GM19238 (cell line): ENCODE measurements around the gene AHDC1.
"Not testable (repeated sequence)": the region's sequence is repeated elsewhere in the genome, so short reads cannot be mapped to it uniquely, and the experiment has no call there.

Experiments
- DNase-seq: peaks from one replicate; pipeline ENCODE4 v3.0.0; 2011; ENCODE audit warnings: low spot score; ENCODE audit not compliant: insufficient read length

AHDC1 gene

GRCh38 chr1:27603681-27604578 is at the start of gene AHDC1:
AHDC1 (minus strand) TSS chr1:27604144; CDS start chr1:27552115, 52,029 bp downstream.
- peak; percentile 97 for DNase-seq

DNA sequence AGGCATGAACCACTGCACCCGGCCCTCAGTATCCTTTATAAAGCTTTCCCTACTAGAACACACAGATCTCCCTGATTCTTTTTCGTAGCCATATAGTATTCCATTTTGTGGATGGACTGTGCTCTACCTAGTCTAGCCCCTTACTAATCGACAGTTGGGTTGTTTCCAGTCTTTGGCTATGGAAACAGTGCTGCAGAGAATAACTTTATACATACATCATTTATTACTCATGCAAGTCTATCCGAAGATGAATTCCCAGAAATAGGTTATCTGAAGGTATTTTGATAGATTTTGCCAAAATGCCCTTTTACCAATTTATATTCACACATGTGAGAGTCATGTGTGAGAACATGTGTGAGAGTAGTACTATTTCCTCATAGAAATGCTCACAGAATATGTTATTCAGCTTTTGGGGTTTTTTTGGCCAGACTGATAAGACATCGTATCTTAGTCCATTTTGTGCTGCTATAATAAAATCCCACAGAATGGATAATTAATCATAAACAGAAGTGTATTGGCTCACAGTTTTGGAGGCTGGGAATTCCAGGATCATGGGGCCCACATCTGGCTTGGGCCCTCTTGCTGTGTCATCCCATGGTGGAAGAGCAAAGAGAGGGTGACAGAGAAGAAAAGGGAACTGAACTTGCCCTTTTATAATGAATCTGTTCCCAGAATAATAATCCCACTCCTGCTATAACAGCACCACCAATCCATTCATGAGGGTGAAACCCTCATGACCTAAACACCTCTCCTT is 48.3 kb upstream of the AHDC1 start:
- no peak for DNase-seq

- DNase-seq: no peak
Measured at GRCh38 chr1:27650539-27651175, 46.7 kb upstream of the AHDC1 start.

GRCh38 chr1:27650171-27650538 is 46.2 kb upstream of the AHDC1 start:
- no peak for DNase-seq

- no peak for DNase-seq
Measured at GRCh38 chr1:27649306-27649635, 45.3 kb upstream of the AHDC1 start.

DNA sequence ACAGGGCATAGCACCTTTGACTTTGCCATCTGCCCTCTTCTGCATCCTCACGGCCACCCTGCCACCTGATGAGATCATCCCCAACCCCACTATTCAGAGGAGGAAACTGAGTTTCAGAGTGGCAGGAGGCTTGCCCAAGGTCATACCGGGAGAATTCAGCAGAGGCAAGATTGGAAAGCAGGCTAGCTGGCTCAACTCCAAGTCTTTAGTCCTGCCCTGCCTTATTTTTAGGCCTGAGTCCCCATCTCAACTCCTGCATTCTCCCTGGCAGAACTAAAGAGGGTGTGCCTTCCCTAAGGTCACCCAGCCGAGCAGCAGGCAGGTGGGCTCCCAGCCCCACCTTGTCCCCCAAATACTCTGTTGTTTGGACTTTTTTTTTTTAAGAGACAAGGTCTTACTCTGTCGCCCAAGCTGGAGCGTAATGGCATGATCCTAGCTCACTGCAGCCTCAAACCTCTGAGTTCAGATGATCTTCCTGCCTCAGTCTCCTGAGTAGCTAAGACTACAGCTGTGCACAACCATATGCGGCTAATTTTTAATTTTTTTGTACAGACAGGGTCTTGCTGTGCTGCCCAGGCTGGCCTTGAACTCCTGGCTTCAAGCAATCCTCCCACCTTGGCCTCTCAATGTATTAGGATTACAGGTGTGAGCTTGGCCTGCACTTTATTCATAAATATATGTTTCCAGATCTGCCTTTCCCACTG is 44.8 kb upstream of the AHDC1 start:
- no peak for DNase-seq

GRCh38 chr1:27647328-27647727 is 43.4 kb upstream of the AHDC1 start:
- DNase-seq: no peak

DNA sequence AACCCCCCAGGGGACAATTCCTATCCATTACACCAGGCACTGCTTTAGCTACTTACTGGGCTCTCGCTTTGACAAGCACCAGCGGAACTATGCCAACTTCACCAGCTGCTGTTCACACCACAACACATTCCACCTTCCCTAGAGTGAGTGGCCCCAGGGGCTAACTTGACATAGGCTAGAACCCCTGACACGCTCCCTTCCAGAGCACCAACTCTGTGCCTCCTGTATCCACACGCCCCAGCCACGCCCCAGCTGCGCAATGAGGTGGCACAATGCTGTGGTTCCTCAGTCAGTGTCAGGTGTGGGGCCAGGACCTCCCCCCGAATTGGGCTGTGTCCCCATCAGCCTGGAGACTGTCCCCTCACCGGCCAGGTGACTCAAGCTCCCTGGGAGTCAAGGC is 42.7 kb upstream of the AHDC1 start:
- no peak for DNase-seq

DNA sequence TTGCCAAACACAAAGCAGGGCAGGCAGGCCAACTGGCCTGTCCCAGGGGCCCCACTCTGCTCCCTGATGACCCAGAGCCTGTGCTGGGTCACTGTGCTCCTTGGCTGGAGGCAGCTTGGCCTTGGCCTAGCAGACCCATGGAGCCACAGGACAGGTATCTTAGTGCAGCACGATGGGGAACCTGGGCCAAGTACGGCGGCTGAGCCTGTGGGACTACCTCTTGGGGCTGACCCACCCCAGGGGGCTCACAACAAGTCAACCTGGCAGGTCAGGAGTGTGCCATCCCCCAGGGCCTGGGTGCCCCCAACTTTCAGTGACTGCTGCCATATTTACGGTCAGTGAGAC is 41.1 kb upstream of the AHDC1 start:
- DNase-seq: no peak

GRCh38 chr1:27644369-27645070 is 40.6 kb upstream of the AHDC1 start:
- DNase-seq: no peak

GRCh38 chr1:27643600-27644368 is 39.8 kb upstream of the AHDC1 start:
- DNase-seq: peak; percentile 65

GRCh38 chr1:27640514-27640913 is 36.6 kb upstream of the AHDC1 start:
- DNase-seq: not testable (repeated sequence)

GRCh38 chr1:27638805-27639204 is 34.9 kb upstream of the AHDC1 start:
- no peak for DNase-seq

DNA sequence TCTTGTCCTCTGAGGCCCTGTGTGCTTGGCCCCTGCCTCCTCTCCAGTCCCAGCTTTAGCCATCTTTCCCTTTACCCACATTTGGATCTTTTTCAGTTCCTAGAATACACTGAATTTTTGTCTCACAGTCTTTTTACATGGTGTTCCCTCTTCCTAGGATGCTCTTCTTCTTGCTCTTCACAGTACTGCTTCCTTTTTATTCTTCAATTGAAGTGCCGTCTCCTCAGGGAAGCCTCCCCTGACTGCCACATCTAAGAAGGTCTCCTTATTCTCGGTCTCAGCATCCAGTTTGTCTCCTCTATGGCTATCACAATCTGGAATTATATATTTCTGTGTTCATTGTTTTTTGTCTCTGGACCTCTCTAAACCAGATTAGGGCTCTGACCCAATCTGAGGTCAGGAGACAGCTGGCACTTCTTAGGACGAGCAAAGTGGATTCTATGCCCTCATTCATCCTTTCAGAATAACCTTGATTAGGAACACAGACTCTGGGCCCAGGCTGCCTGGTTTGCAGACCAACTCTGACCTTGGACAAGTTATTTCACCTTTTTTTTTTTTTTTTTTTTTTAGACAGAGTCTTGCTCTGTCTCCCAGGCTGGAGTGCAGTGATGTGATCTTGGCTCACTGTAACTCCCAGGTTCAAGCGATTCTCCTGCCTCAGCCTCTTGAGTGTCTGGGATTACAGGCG is 34.2 kb upstream of the AHDC1 start:
- no peak for DNase-seq

GRCh38 chr1:27635396-27636142 is 31.6 kb upstream of the AHDC1 start:
- no peak for DNase-seq

- DNase-seq: no peak
Measured at GRCh38 chr1:27634985-27635367, 31.0 kb upstream of the AHDC1 start, which contains the start of gene FGR. FGR (minus strand) TSS chr1:27635185; CDS start chr1:27623916, 11,269 bp downstream.

DNA sequence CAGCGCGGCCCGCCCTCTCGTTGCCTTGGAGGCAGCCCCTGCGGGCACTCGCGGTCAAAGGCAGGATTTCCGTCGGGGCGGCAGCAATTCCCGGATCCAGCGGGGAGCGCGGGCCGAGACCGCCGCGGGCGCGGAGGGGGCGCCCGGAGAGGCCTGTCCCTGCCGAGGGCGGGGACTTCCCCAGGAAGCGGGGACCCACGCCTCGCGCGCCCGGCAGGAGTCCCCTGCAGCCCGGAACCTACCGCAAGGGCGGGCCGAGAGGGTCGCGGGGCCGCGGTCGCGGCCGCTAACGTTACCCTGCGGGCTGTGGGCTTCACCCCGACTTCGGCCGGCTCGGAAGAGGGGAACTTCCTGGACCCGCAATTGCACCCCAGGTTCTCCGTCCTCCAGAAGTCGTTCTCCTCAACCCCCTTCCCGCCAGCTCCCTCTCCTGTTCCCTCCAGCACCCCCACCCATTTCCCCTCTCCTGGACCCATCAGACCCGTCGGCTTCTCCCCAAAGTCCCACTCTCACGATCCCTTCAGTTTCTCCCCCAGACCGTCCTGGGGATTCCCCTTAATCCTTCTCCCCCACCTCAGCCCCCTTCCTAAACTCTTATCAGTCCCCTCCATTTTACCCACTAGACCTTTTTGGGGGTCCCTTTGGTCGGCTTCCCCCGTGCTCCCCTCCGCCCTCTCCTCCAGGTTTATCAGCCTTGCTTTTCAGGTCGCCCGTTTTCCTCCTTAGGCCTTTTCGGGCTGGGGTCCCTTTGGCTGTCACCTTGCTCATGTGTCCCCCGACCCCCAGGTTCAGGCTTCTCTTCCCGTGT is 30.4 kb upstream of the AHDC1 start:
- no peak for DNase-seq

DNA sequence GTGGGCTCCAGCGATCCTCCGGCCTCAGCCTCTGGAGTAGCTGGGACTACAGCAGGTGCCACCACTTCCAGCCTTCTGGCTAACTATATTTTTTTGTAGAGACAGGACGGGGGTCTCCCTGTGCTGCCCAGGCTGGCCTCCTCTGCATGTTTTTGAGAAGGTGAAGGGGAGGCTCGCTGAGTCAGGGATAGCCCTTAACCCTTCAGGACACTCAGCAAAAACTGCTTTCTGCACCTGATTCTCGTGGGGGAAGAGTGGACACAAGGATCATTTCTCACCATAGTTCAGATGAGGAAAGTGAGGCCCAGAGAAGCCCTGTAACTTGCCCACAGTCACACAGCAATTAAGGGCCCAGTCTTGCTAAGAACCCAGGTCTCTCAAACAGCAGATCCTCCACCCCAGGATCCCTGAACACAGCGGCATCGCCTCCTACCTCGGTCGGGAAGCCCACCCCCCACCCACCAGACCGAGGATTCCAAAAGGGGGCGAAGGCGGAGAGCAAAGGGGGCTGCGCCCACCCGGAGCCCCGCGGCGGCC is 29.8 kb upstream of the AHDC1 start:
- no peak for DNase-seq
